GM12874 (cell line): ENCODE measurements around the gene PPFIA4.

ENCODE experiments used
- TF ChIP-seq, protein P1 (sequence below): IDR thresholded peaks from 2 replicates; pipeline ENCODE4 v1.5.1; 2011; ENCODE audit warnings: low read depth, mild to moderate bottlenecking, control low read depth, low read length, moderate library complexity; ENCODE audit not compliant: insufficient read depth

PPFIA4 gene

DNA sequence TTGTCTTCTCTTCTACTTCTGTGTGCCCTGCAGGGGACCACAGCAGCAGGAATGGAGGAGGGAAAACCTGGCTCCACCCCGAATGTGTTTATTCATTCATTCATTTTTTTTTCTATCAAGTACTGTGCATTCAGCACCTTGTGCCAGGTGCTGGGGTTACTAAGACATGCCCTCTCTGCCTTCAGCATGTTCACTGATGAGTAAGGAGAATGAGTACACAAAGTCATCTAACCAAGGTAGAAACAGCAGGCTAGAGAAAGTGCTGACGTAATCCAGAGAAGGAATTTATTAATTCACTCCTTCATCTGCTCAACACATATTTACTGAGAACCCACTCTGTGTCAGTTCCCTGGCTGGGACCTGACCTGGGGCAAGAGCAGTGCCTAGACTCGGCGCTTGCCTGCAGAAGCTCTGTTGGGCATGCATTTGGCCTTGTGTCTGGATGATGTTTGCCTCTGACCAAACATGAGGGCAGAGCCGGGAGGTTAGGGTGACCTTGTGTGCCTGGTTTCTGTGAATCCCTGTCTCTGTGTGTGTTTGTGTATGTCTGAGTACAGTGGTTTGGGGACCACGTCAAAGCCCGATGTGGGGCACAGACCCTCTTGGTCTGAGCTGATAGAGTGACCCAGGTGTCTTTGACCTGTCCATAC, 62.8 kb downstream of the PPFIA4 start:
- TF ChIP-seq, protein P1, sequence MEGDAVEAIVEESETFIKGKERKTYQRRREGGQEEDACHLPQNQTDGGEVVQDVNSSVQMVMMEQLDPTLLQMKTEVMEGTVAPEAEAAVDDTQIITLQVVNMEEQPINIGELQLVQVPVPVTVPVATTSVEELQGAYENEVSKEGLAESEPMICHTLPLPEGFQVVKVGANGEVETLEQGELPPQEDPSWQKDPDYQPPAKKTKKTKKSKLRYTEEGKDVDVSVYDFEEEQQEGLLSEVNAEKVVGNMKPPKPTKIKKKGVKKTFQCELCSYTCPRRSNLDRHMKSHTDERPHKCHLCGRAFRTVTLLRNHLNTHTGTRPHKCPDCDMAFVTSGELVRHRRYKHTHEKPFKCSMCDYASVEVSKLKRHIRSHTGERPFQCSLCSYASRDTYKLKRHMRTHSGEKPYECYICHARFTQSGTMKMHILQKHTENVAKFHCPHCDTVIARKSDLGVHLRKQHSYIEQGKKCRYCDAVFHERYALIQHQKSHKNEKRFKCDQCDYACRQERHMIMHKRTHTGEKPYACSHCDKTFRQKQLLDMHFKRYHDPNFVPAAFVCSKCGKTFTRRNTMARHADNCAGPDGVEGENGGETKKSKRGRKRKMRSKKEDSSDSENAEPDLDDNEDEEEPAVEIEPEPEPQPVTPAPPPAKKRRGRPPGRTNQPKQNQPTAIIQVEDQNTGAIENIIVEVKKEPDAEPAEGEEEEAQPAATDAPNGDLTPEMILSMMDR, result no peak

DNA sequence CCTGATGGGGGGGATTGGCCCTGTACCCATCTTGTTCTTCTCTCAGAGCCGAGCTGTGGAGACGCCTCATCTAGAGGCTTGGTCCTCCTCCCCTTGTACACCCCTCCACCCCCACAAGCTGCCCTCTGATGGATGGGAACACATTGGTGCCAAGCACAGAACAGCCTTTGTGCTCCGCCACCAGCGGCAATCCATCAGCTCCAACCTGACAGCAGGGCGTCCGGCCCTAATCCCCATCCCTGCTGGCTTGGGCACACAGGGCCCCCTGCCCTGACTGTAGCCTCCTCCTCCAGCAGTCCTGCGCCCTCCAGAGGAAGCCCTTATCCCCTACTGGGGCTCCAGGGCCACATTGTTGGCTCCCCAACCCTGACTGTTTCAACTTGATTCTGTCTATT, 63.4 kb downstream of the PPFIA4 start:
- TF ChIP-seq, protein P1, result no peak

- TF ChIP-seq, protein P1, result no peak
These were observed 64.3 kb downstream of the PPFIA4 start for GRCh38 chr1:203090421-203091198.

DNA sequence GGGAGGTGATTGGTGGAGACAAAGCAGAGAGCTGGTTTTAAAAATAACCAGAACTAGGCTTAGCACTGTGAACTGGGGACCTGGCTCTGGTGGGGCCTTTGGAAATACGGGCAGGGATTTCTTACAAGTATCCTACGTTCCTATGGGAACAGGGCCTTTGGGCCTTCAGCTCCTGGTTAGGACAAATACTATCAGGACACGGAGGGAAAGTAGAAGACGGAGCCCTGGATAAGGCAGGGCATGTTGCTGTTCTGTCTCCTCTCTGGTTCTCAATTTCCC, 64.8 kb downstream of the PPFIA4 start:
- TF ChIP-seq, protein P1, result no peak

GRCh38 chr1:203091761-203092330, 65.6 kb downstream of the PPFIA4 start:
- TF ChIP-seq, protein P1, result no peak

DNA sequence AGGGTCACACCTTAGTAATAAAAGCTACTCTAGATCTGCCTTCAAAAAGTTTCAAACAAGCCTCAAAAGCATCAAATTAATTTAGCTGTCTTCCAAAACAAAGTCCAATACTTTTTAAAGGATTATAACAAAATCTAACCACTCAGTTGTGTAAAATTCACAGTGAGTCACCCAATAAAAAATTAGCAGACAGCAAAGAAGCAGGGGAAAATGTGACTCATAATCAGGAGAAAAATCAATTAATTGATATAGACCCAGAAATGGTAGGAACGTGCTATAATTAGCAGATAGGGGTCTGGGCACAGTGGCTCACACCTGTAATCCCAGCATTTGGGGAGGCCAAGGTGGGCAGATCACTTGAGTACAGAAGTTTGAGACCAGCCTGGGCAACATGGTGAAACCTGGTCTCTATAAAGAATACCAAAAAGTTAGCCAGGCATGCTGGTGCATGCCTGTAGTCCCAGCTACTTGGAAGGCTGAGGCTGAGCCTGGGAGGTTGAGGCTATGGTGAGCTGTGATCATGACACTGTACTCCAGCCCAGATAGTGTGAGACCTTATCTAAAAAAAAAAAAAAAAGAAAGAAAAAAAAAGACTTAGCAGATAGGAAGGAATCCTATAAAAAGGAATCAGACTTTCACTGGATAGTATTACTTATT, 67.6 kb downstream of the PPFIA4 start:
- TF ChIP-seq, protein P1, result no peak

- TF ChIP-seq, protein P1, result no peak
These were observed 68.9 kb downstream of the PPFIA4 start for GRCh38 chr1:203095061-203095690.
